H1 (cell line): ENCODE results near the gene CTTNBP2. TPM values are rescaled to one million over a fixed set of nuclear protein-coding genes. Genes with fewer than 3 reads are reported as not detected.

Experiments
- CTCF ChIA-PET: fragments of 300-600 bp; sonication (Branson Sonifier 250); formaldehyde crosslinking; loops from one replicate; lab custom pipeline; 2021; ENCODE audit not compliant: partially characterized antibody; lab: Charles Lee
- POLR2A ChIA-PET: fragments of 300-600 bp; sonication (Branson Sonifier 250); formaldehyde crosslinking; loops from one replicate; lab custom pipeline; 2021; ENCODE audit warnings: inconsistent platforms; ENCODE audit not compliant: partially characterized antibody; lab: Charles Lee
- DNase-seq, 2 experiments: peaks; one replicate each; pipeline versions ENCODE4 v3.0.0 to v3.0.0-alpha.2; 2010 to 2022; ENCODE audit warnings: low spot score in 2 of 2, low read depth in 1 of 2, mixed read lengths in 1 of 2
- FAIRE-seq: peaks from 2 replicates; lab custom pipeline; 2011; peaks lifted over from hg19 to GRCh38; lab: Jason Lieb, UNC
- H2AFZ ChIP-seq: 2 replicates; pipeline ENCODE4 v1.8.1; 2012; ENCODE audit warnings: low read length, inconsistent platforms
- H2AK5ac ChIP-seq: 2 replicates; pipeline ENCODE4 v1.6.1; 2013; ENCODE audit warnings: low read depth, low read length
- H2BK120ac ChIP-seq: replicated peaks from 2 replicates; pipeline ENCODE3; 2013; ENCODE audit warnings: low read depth, low read length, inconsistent platforms
- H2BK12ac ChIP-seq: 2 replicates; pipeline ENCODE4 v1.6.1; 2013; ENCODE audit warnings: low read depth, low read length
- H2BK15ac ChIP-seq: 2 replicates; pipeline ENCODE4 v1.6.1; 2013; ENCODE audit warnings: low read length
- H2BK20ac ChIP-seq: 2 replicates; pipeline ENCODE4 v1.6.1; 2013; ENCODE audit warnings: low read length
- H2BK5ac ChIP-seq: 2 replicates; pipeline ENCODE4 v1.6.1; 2013; ENCODE audit warnings: low read depth, low read length
- H3K14ac ChIP-seq: 2 replicates; pipeline ENCODE4 v1.6.1; 2013; ENCODE audit warnings: inconsistent platforms; ENCODE audit not compliant: insufficient read length
- H3K18ac ChIP-seq: 2 replicates; pipeline ENCODE4 v1.6.1; 2013; ENCODE audit warnings: low read length; ENCODE audit errors: extremely low read depth
- H3K23ac ChIP-seq: 2 replicates; pipeline ENCODE4 v1.6.1; 2013; ENCODE audit warnings: inconsistent platforms; ENCODE audit not compliant: insufficient read length
- H3K23me2 ChIP-seq: 2 replicates; pipeline ENCODE4 v1.6.1; 2013; ENCODE audit warnings: low read depth, low read length
- H3K27ac ChIP-seq: 2 replicates; pipeline ENCODE4 v1.6.1; 2011; ENCODE audit warnings: low read depth, low read length, inconsistent platforms
- H3K27me3 ChIP-seq, 4 experiments: replicated peaks in 1 of 4; 1 replicate in 1 of 4; 2 replicates in 3 of 4; pipeline versions ENCODE4 v1.6.1 to v1.8.1; 2011 to 2013; ENCODE audit warnings: low read length in 3 of 4, mild to moderate bottlenecking in 3 of 4, inconsistent platforms in 2 of 4, mixed read lengths in 2 of 4, moderate library complexity in 1 of 4; ENCODE audit not compliant: control insufficient read depth in 3 of 4, insufficient read depth in 3 of 4; ENCODE audit errors: extremely low read depth in 1 of 4
- H3K36me3 ChIP-seq, 4 experiments: 2 replicates each; pipeline versions ENCODE4 v1.6.1 to v1.8.1; 2011 to 2013; ENCODE audit warnings: mild to moderate bottlenecking in 4 of 4, low read length in 3 of 4, moderate library complexity in 2 of 4, control low read depth in 1 of 4, inconsistent platforms in 1 of 4; ENCODE audit not compliant: insufficient read depth in 4 of 4, control insufficient read depth in 2 of 4
- H3K4ac ChIP-seq: replicated peaks from 2 replicates; pipeline ENCODE3; 2013; ENCODE audit warnings: low read length, low read depth, mixed read lengths, inconsistent platforms; ENCODE audit not compliant: insufficient read length
- H3K4me1 ChIP-seq, 4 experiments: replicated peaks in 1 of 4; 1 replicate in 1 of 4; 2 replicates in 3 of 4; pipeline versions ENCODE4 v1.6.1 to v1.8.1; 2011 to 2013; ENCODE audit warnings: low read length in 3 of 4, inconsistent platforms in 2 of 4, mixed read lengths in 1 of 4; ENCODE audit not compliant: insufficient read depth in 4 of 4, control insufficient read depth in 3 of 4
- H3K4me2 ChIP-seq, 2 experiments: 2 replicates each; pipeline versions ENCODE4 v1.6.1 to v1.8.1; 2011 to 2013; ENCODE audit warnings: low read depth in 2 of 2, low read length in 2 of 2, control low read depth in 1 of 2, inconsistent platforms in 1 of 2, mild to moderate bottlenecking in 1 of 2; ENCODE audit not compliant: insufficient read depth in 1 of 2
- H3K4me3 ChIP-seq, 4 experiments: fragments of 200-600, 300-600 bp in 1 of 4; sonication (generic), shearing (Covaris generic), sonication (Bioruptor Twin) in 1 of 4; 2 replicates each; pipeline versions ENCODE4 v1.5.1 to v1.8.1; 2011 to 2016; ENCODE audit warnings: low read length in 4 of 4, low read depth in 3 of 4, control low read depth in 2 of 4, inconsistent platforms in 2 of 4, mild to moderate bottlenecking in 2 of 4, mixed read lengths in 1 of 4, moderate library complexity in 1 of 4; ENCODE audit not compliant: insufficient read depth in 2 of 4; ENCODE audit errors: extremely low read depth in 1 of 4
- H3K56ac ChIP-seq: replicated peaks from 2 replicates; pipeline ENCODE3; 2013; ENCODE audit warnings: low read depth, mild to moderate bottlenecking, mixed read lengths, low read length, inconsistent platforms; ENCODE audit not compliant: insufficient read length
- H3K79me1 ChIP-seq: 2 replicates; pipeline ENCODE4 v1.6.1; 2013; ENCODE audit warnings: low read depth, low read length, control low read depth
- H3K79me2 ChIP-seq, 2 experiments: 2 replicates each; pipeline versions ENCODE4 v1.6.1 to v1.8.1; 2012 to 2013; ENCODE audit warnings: low read length in 2 of 2, mild to moderate bottlenecking in 2 of 2, inconsistent platforms in 1 of 2; ENCODE audit not compliant: insufficient read depth in 2 of 2, control insufficient read depth in 1 of 2
- H3K9ac ChIP-seq, 4 experiments: replicated peaks in 1 of 4; 1 replicate in 1 of 4; 2 replicates in 3 of 4; pipeline versions ENCODE4 v1.6.1 to v1.8.1; 2011 to 2013; ENCODE audit warnings: low read depth in 3 of 4, low read length in 3 of 4, control low read depth in 2 of 4, mild to moderate bottlenecking in 2 of 4, moderate library complexity in 2 of 4, inconsistent platforms in 1 of 4; ENCODE audit errors: extremely low read depth in 1 of 4
- H3K9me3 ChIP-seq, 2 experiments: 2 replicates each; pipeline versions ENCODE4 v1.6.1 to v1.8.1; 2012 to 2013; ENCODE audit warnings: mild to moderate bottlenecking in 2 of 2, moderate library complexity in 2 of 2, control low read depth in 1 of 2, inconsistent platforms in 1 of 2, low read depth in 1 of 2, low read length in 1 of 2, mixed read lengths in 1 of 2; ENCODE audit not compliant: insufficient read depth in 2 of 2
- H4K20me1 ChIP-seq, 2 experiments: replicated peaks in 1 of 2; 2 replicates each; pipeline versions ENCODE3 to v1.8.1; 2011 to 2013; ENCODE audit warnings: inconsistent platforms in 2 of 2, low read length in 2 of 2, mild to moderate bottlenecking in 1 of 2; ENCODE audit not compliant: insufficient read depth in 2 of 2, control insufficient read depth in 1 of 2
- H4K5ac ChIP-seq: 2 replicates; pipeline ENCODE4 v1.6.1; 2013; ENCODE audit warnings: low read length, low read depth, mixed read lengths, inconsistent platforms; ENCODE audit not compliant: insufficient read length
- H4K8ac ChIP-seq: 2 replicates; pipeline ENCODE4 v1.8.0; 2013; ENCODE audit warnings: mild to moderate bottlenecking, moderate library complexity, low read length, inconsistent platforms; ENCODE audit not compliant: insufficient read depth; ENCODE audit errors: extremely low read depth
- H4K91ac ChIP-seq: replicated peaks from 2 replicates; pipeline ENCODE3; 2013; ENCODE audit warnings: low read length, mixed read lengths, inconsistent platforms; ENCODE audit not compliant: insufficient read length
- CTBP2 ChIP-seq: IDR thresholded peaks from 2 replicates; pipeline ENCODE4 v1.7.0; 2011; ENCODE audit warnings: borderline replicate concordance, mild to moderate bottlenecking, moderate library complexity, mixed read lengths, low read length; ENCODE audit not compliant: insufficient read depth, insufficient read length
- CTCF ChIP-seq, 3 experiments: IDR thresholded peaks; 1 replicate in 2 of 3; 2 replicates in 1 of 3; pipeline versions ENCODE4 v1.5.1 to v1.6.1; 2011; ENCODE audit warnings: low read length in 3 of 3, mild to moderate bottlenecking in 3 of 3, inconsistent platforms in 2 of 3, low read depth in 1 of 3, moderate library complexity in 1 of 3; ENCODE audit not compliant: insufficient read depth in 1 of 3; ENCODE audit errors: control extremely low read depth in 1 of 3
- EP300 ChIP-seq, 2 experiments: IDR thresholded peaks; 1 replicate in 1 of 2; 2 replicates in 1 of 2; pipeline ENCODE4 v1.6.1; 2011 to 2012; ENCODE audit warnings: low read depth in 2 of 2, low read length in 2 of 2, mild to moderate bottlenecking in 2 of 2, borderline replicate concordance in 1 of 2, inconsistent platforms in 1 of 2, moderate library complexity in 1 of 2
- HDAC2 ChIP-seq, 2 experiments: fragments of 300-600 bp in 1 of 2; sonication (generic) in 1 of 2; IDR thresholded peaks; 2 replicates each; pipeline ENCODE4 v1.6.1; 2011 to 2012; ENCODE audit warnings: low read depth in 2 of 2, low read length in 2 of 2, mild to moderate bottlenecking in 2 of 2, moderate library complexity in 2 of 2, borderline replicate concordance in 1 of 2, inconsistent platforms in 1 of 2
- KDM5A ChIP-seq: fragments of 200-600 bp; IDR thresholded peaks from 2 replicates; pipeline ENCODE4 v1.7.1; 2012; ENCODE audit warnings: mild to moderate bottlenecking, low read length, inconsistent platforms, mixed read lengths
- POLR2A ChIP-seq, 2 experiments: IDR thresholded peaks; 1 replicate in 1 of 2; 2 replicates in 1 of 2; pipeline ENCODE4 v1.6.1; 2011; ENCODE audit warnings: low read depth in 2 of 2, low read length in 2 of 2, mild to moderate bottlenecking in 2 of 2; ENCODE audit errors: control extremely low read depth in 1 of 2
- SIRT6 ChIP-seq: IDR thresholded peaks from one replicate; pipeline ENCODE4 v1.7.1; 2012; ENCODE audit warnings: low read length, inconsistent platforms
- SIX5 ChIP-seq: IDR thresholded peaks from 2 replicates; pipeline ENCODE4 v1.6.1; 2011; ENCODE audit warnings: mild to moderate bottlenecking, low read depth, low read length
- SUZ12 ChIP-seq: fragments of 200-600 bp; sonication (generic); IDR thresholded peaks from 2 replicates; pipeline ENCODE4 v1.6.1; 2012; ENCODE audit warnings: mild to moderate bottlenecking, inconsistent platforms, low read length, moderate library complexity, mixed read lengths
- TCF12 ChIP-seq: IDR thresholded peaks from 2 replicates; pipeline ENCODE4 v1.6.1; 2011; ENCODE audit warnings: low read depth, mild to moderate bottlenecking, low read length
- TEAD4 ChIP-seq: IDR thresholded peaks from 2 replicates; pipeline ENCODE4 v1.6.1; 2012; ENCODE audit warnings: low read depth, low read length, inconsistent platforms, mixed read lengths
- ZNF274 ChIP-seq: IDR thresholded peaks from 2 replicates; pipeline ENCODE4 v1.7.0; 2012; ENCODE audit warnings: low read length, borderline replicate concordance; ENCODE audit errors: extremely low read depth
- polyA plus RNA-seq, 7 experiments: library from polyadenylated mRNA; depleted of rRNA in 3 of 7; stranded (reverse) in 5 of 7; unstranded in 2 of 7; fragments of >200 nt in 5 of 7; fragments of 200-250 nt in 2 of 7; gene quantifications; 1 replicate in 5 of 7; 2 replicates in 1 of 7; 4 replicates in 1 of 7; pipeline versions ENCODE4 v1.2.1 to v1.2.3, GENCODE V29; 2011 to 2013; ENCODE audit warnings: missing spikeins in 2 of 7, mixed read lengths in 2 of 7
- total RNA-seq: library from RNA; stranded (reverse); fragmentation: NEBNext Ultra II Directional; extraction: Animal tissue kit (Norgen Biotek cat#: 25700); gene quantifications from 2 replicates; pipeline ENCODE4 v1.2.1, GENCODE V29; 2021

The CTTNBP2 gene
- total and polyA plus RNA-seq, 2 of the 8 experiments (the other 6 are each of a cell fraction or from before 2014, with no cell fraction given) = 15.3 to 35.1 TPM

DNA sequence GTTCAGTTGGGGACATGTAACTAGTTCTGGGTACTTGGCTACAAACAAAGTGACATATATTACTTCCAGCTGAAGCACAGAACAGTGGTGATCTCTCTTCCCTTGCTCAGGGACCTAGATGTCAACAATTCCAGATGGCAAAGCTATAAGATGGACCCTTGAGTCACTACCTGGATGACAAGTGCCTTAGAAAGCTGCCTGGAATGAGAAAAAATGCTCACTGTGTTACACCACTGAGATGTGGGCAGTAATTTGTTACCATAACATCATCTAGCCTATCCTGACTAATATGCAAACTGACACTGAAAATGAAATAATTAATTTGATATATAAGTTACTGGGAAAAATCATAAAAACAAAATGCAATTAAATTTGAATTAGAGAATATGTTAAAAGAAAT, 16.4 kb upstream of the CTTNBP2 start:
- Histone ChIP-seq H2AFZ (no peak overlapping the region), H3K18ac (no peak overlapping the region), H4K5ac (no peak overlapping the region), H3K27ac (no peak overlapping the region), H2BK12ac (no peak overlapping the region), H2BK5ac (no peak overlapping the region), H3K4me2 (no peak overlapping the region), H3K27me3 (no peaks in the 10 kb centered on the region), H3K9ac (no peak overlapping the region), H2BK20ac (no peak overlapping the region), H3K23me2 (no peaks in the 10 kb centered on the region; the same call in 1 of the 2 replicates), H3K79me1 (no peaks in the 10 kb centered on the region), H3K23ac (no peak overlapping the region), H3K4me3 (no peak overlapping the region), H4K91ac (no peak overlapping the region), H2BK15ac (no peak overlapping the region), H2BK120ac (no peak overlapping the region), H3K4me1 (peaks cover 0 to 16% (median 8%) of the 10 kb centered on the region in 4 experiments; a peak in 5 of 7 replicates), H3K79me2 (no peaks in the 10 kb centered on the region), H4K8ac (no peak overlapping the region), H3K36me3 (no peaks in the 10 kb centered on the region), H2AK5ac (no peak overlapping the region), H3K4ac (no peak overlapping the region), H4K20me1 (no peaks in the 10 kb centered on the region), H3K9me3 (no peaks in the 10 kb centered on the region), H3K14ac (no peak overlapping the region), H3K56ac (no peak overlapping the region)
- ChIA-PET POLR2A (interaction anchor here (1.3 kb wide), 1 partner anchor 10 kb away, joined by 3 read pairs; no protein-coding TSS in a partner anchor), CTCF (interaction anchor here (0.9 to 1.0 kb wide), 2 partner anchors 12 to 25 kb away, joined by 3 read pairs; no protein-coding TSS in a partner anchor)
- no peak for FAIRE-seq
- no peak for DNase-seq
- TF ChIP-seq ZNF274 = no peak
- no peak for TF ChIP-seq CTCF (IDR thresholded peaks at IDR 0.05; ENCODE audit: control extremely low read depth in 1 of 3, insufficient read depth in 1 of 3, low read depth in 1 of 3, low read length in 3 of 3)
- TF ChIP-seq POLR2A (IDR thresholded peaks at IDR 0.05; ENCODE audit: control extremely low read depth in 1 of 2, low read depth in 2 of 2, low read length in 2 of 2) = no peak
- TF ChIP-seq SIX5 = no peak
- TF ChIP-seq SUZ12 = no peak
- TF ChIP-seq EP300 (IDR thresholded peaks at IDR 0.05; ENCODE audit: borderline replicate concordance in 1 of 2, low read depth in 2 of 2, low read length in 2 of 2) = no peak
- TF ChIP-seq HDAC2 (IDR thresholded peaks at IDR 0.05; ENCODE audit: borderline replicate concordance in 1 of 2, low read depth in 2 of 2, low read length in 2 of 2) = no peak
- TF ChIP-seq SIRT6 = no peak
- no peak for TF ChIP-seq TEAD4
- no peak for TF ChIP-seq TCF12
- TF ChIP-seq KDM5A = no peak
- TF ChIP-seq CTBP2 = no peak
